GM10248 (cell line): ENCODE measurements around the gene GABRB1.

Experiments
- CTCF ChIA-PET: fragments of 300-600 bp; sonication (Branson Sonifier 250); formaldehyde crosslinking; extraction: SDS; loops from one replicate; lab custom pipeline; 2021; ENCODE audit warnings: antibody characterized with exemption; lab: Yijun Ruan, JAX
- POLR2A ChIA-PET: fragments of 350-650 bp; sonication (Branson Sonifier 250); formaldehyde crosslinking; extraction: SDS; loops from one replicate; lab custom pipeline; 2020; ENCODE audit warnings: antibody characterized with exemption; lab: Yijun Ruan, JAX
- DNase-seq: peaks from one replicate; pipeline ENCODE4 v3.0.0; 2012; ENCODE audit errors: extremely low spot score
- CTCF ChIP-seq: IDR thresholded peaks from 2 replicates; pipeline ENCODE4 v1.5.1; 2012; ENCODE audit warnings: mild to moderate bottlenecking, low read depth; ENCODE audit errors: extremely low read depth, missing control alignments, control extremely low read depth

Gene GABRB1

GRCh38 chr4:47210828-47211227, 179.5 kb downstream of the GABRB1 start:
- DNase-seq, result no peak
- no peak for TF ChIP-seq CTCF
- ChIA-PET POLR2A (no interaction called here), CTCF (interaction anchor here (1.2 to 2.6 kb wide), 4 partner anchors 9 to 89 kb away, joined by 3 to 9 read pairs (median 4); no protein-coding TSS in a partner anchor)

- no peak for DNase-seq
- ChIA-PET CTCF (no interaction called here), POLR2A (no interaction called here)
- TF ChIP-seq CTCF, result no peak
These were observed 181.7 kb downstream of the GABRB1 start for GRCh38 chr4:47213106-47213505.

- CTCF ChIA-PET, result no interaction called here
- no peak for DNase-seq
- TF ChIP-seq CTCF, result no peak
- POLR2A ChIA-PET, result no interaction called here
These were observed 182.2 kb downstream of the GABRB1 start for GRCh38 chr4:47213539-47213938.

GRCh38 chr4:47213971-47214370, 182.6 kb downstream of the GABRB1 start:
- CTCF ChIA-PET, result interaction anchor here (1.8 kb wide), 1 partner anchor 10 kb away, joined by 5 read pairs; no protein-coding TSS in a partner anchor
- no peak for DNase-seq
- no peak for TF ChIP-seq CTCF
- POLR2A ChIA-PET, result no interaction called here

- ChIA-PET POLR2A (no interaction called here), CTCF (interaction anchor here (0.9 to 1.8 kb wide), 3 partner anchors 9 to 14 kb away, joined by 3 to 5 read pairs (median 4); no protein-coding TSS in a partner anchor)
- no peak for TF ChIP-seq CTCF
- DNase-seq, result no peak
These were observed 184.4 kb downstream of the GABRB1 start for GRCh38 chr4:47215759-47216158.

- no peak for TF ChIP-seq CTCF
- no peak for DNase-seq
- ChIA-PET CTCF (interaction anchor here (1.0 kb wide), 1 partner anchor 13 kb away, joined by 4 read pairs; no protein-coding TSS in a partner anchor), POLR2A (no interaction called here)
These were observed 185.9 kb downstream of the GABRB1 start for GRCh38 chr4:47217291-47217690.
